Naive B cell (primary cell): Measurements from ENCODE around the gene LIN37. TPM values are rescaled to one million over a fixed set of nuclear protein-coding genes. Genes with fewer than 3 reads are reported as not detected.
A peak's percentile ranks its signal among the peaks of the same experiment; 100 is the strongest.

Experiments
- ATAC-seq, 2 donors: fragments of 150-1000 bp; cut with Tn5 transposase; 2 replicates each; pipeline ENCODE4 v1.10.0; 2021; ENCODE audit warnings: low read depth in 2 of 2, mild to moderate bottlenecking in 2 of 2, moderate library complexity in 2 of 2
- DNase-seq: peaks from one replicate; pipeline ENCODE4 v3.0.0; 2022
- H3K27ac Mint-ChIP-seq, 6 donors: one replicate each; pipeline ENCODE4 v1.8.0; 2020 to 2022; ENCODE audit warnings: mild to moderate bottlenecking in 6 of 6, mixed read lengths in 6 of 6, moderate library complexity in 5 of 6, inconsistent platforms in 2 of 6
- H3K27me3 Mint-ChIP-seq, 3 donors: one replicate each; pipeline ENCODE4 v1.8.0; 2021 to 2022; ENCODE audit warnings: mixed read lengths in 3 of 3, mild to moderate bottlenecking in 1 of 3
- H3K36me3 Mint-ChIP-seq, 2 donors: one replicate each; pipeline ENCODE4 v1.8.0; 2020 to 2022; ENCODE audit warnings: mixed read lengths in 2 of 2, inconsistent platforms in 1 of 2, mild to moderate bottlenecking in 1 of 2
- H3K4me1 Mint-ChIP-seq, 3 donors: one replicate each; pipeline ENCODE4 v1.8.0; 2020 to 2022; ENCODE audit warnings: mixed read lengths in 3 of 3, inconsistent platforms in 1 of 3, mild to moderate bottlenecking in 1 of 3, moderate library complexity in 1 of 3
- H3K4me3 Mint-ChIP-seq, 8 donors: one replicate each; pipeline ENCODE4 v1.8.0; 2020 to 2022; ENCODE audit warnings: mild to moderate bottlenecking in 8 of 8, mixed read lengths in 8 of 8, moderate library complexity in 8 of 8, inconsistent platforms in 2 of 8
- H3K9me3 Mint-ChIP-seq, 7 donors: one replicate each; pipeline ENCODE4 v1.8.0; 2020 to 2022; ENCODE audit warnings: mixed read lengths in 7 of 7, mild to moderate bottlenecking in 5 of 7, inconsistent platforms in 2 of 7, moderate library complexity in 1 of 7
- polyA plus RNA-seq, 6 donors: library from polyadenylated mRNA; unstranded; fragments of 300-500 nt; fragmentation: Illumina TruSeq; gene quantifications; one replicate each; pipeline ENCODE4 v1.2.3, GENCODE V29; 2021; ENCODE audit warnings: low read depth in 6 of 6

The LIN37 gene
- polyA plus RNA-seq, 6 donors from 2014 or later = 8.1 to 17.9 (median 11.1) TPM

- peak overlapping the region; percentile 85 to 100 (median 96) for H3K4me3 Mint-ChIP-seq
- H3K36me3 Mint-ChIP-seq = peaks cover 0 to 8% of the 10 kb centered on the region in 2 donors
- peaks cover 32 to 73% (median 67%) of the 10 kb centered on the region in 3 donors for H3K4me1 Mint-ChIP-seq
- no peak for ATAC-seq
- no peaks in the 10 kb centered on the region for H3K27me3 Mint-ChIP-seq
- peak overlapping the region; percentile 78 to 100 (median 98) for H3K27ac Mint-ChIP-seq
- no peak for DNase-seq
- H3K9me3 Mint-ChIP-seq = peaks cover 0 to 2% (median 0%) of the 10 kb centered on the region in 7 donors
Measured at GRCh38 chr19:35743640-35744429, 4.5 kb upstream of the LIN37 start.

- peaks cover 0 to 3% (median 0%) of the 10 kb centered on the region in 7 donors for H3K9me3 Mint-ChIP-seq
- H3K4me3 Mint-ChIP-seq = peak overlapping the region; percentile 85 to 100 (median 96)
- no peaks in the 10 kb centered on the region for H3K27me3 Mint-ChIP-seq
- H3K36me3 Mint-ChIP-seq = peaks cover 0 to 8% of the 10 kb centered on the region in 2 donors
- H3K27ac Mint-ChIP-seq = peak overlapping the region; percentile 98 to 100 (median 99)
- peak; percentile 49 to 53 for ATAC-seq
- peak; percentile 91 for DNase-seq
- H3K4me1 Mint-ChIP-seq = peaks cover 38 to 71% (median 65%) of the 10 kb centered on the region in 3 donors
Measured at GRCh38 chr19:35744430-35745327, 3.7 kb upstream of the LIN37 start.

DNA sequence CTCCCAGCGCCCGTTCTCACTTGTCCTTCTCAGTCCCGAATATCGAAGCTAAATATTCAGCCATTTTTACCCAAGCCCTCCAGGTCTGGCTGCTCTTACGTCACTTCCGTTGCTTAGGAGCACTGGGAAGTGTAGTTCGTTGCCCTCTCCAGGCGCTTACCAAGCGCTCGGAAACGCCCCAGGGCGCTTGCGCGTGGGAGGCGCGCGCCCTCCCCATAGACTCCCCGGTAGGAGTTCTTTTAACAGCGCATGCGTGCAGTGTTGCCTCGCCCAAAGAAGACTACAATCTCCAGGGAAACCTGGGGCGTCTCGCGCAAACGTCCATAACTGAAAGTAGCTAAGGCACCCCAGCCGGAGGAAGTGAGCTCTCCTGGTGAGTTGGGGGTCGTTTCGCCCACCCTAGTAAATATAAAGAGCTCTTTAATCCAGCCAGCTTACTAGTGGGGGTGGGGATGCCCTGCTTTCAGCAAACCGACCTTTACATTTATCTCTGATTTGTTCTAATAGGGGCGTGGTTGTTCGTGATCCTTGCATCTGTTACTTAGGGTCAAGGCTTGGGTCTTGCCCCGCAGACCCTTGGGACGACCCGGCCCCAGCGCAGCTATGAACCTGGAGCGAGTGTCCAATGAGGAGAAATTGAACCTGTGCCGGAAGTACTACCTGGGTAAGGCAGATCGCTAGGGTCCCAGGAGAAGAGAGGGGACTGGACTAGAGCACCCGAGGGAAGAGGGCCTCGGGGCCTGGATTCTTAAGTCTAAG, 2.9 kb upstream of the LIN37 start, which contains the start of the genes PSENEN and U2AF1L4:
Gene PSENEN, plus strand, starts transcription at position 324 of the 759 bp plus-strand sequence. Its CDS starts 280 bp downstream, at position 604.
Gene U2AF1L4, minus strand, starts transcription at position 91 of the 759 bp plus-strand sequence. Its CDS starts 27 bp downstream, at position 64.
- H3K36me3 Mint-ChIP-seq = peaks cover 0 to 8% of the 10 kb centered on the region in 2 donors
- ATAC-seq (peak; percentile 52 to 57), DNase-seq (peak; percentile 97)
- peak within 1 kb of the TSS; percentile 85 to 100 (median 96) for H3K4me3 Mint-ChIP-seq
- H3K9me3 Mint-ChIP-seq = peaks cover 0 to 3% (median 0%) of the 10 kb centered on the region in 7 donors
- peak within 1 kb of the TSS; percentile 98 to 100 (median 99) for H3K27ac Mint-ChIP-seq
- H3K4me1 Mint-ChIP-seq = peaks cover 43 to 74% (median 64%) of the 10 kb centered on the region in 3 donors
- H3K27me3 Mint-ChIP-seq = no peaks in the 10 kb centered on the region

DNA sequence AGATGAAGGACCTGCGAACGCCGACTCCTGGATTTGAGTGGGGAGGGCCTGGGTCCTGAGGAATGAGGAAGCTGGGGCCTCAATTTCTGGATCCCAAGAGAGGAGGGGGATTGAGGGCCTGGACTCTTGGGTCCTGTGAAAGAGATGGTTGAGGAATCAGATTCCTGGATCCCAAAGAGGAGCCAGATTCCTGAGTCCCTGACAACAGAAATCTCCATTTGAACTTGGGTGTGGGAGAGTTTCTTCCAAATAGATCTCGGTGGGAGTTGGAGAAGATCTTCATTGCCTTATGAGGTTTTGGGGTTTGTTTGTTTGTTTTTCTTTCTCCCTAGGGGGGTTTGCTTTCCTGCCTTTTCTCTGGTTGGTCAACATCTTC, 2.3 kb upstream of the LIN37 start:
- Mint-ChIP-seq H3K36me3 (peaks cover 0 to 8% of the 10 kb centered on the region in 2 donors), H3K4me3 (peak overlapping the region; percentile 85 to 100 (median 96)), H3K4me1 (peaks cover 43 to 69% (median 58%) of the 10 kb centered on the region in 3 donors), H3K27ac (peak overlapping the region; percentile 69 to 100 (median 88)), H3K27me3 (no peaks in the 10 kb centered on the region), H3K9me3 (peaks cover 0 to 3% (median 0%) of the 10 kb centered on the region in 7 donors)
- ATAC-seq (no peak), DNase-seq (no peak)

DNA sequence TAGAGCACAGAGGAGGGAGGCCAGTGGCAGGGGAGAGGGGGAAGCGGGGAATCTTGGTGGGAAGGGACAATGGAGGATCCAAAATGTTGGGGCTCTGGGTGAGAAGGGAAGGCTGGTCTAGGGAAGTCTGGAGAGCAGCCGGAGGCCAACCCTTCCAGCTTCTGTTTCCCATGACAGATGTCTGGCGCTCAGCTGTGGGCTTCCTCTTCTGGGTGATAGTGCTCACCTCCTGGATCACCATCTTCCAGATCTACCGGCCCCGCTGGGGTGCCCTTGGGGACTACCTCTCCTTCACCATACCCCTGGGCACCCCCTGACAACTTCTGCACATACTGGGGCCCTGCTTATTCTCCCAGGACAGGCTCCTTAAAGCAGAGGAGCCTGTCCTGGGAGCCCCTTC, 1.8 kb upstream of the LIN37 start:
- Mint-ChIP-seq H3K4me3 (peak overlapping the region; percentile 85 to 100 (median 96)), H3K4me1 (peaks cover 43 to 69% (median 57%) of the 10 kb centered on the region in 3 donors)

DNA sequence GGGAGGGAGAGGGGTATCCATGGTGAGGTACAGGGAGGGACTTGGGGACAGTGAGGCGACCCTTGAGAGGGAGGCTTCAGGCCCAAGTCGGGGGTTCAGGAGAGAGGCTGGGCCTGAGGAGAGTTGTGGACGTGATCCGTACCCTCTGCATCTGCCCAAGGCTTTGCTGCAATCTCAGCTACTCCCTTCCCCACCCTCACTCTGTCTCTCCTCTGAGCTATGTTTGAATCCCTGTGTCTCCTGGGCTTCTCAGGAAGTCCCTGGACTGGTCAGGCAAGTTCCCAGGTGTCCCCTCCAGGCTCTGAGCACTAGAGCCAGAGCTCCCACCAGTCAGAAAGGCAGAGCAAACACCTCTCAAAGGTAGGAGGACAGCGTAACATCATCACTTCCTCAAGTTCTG, 1.8 kb downstream of the LIN37 start:
- H3K27ac Mint-ChIP-seq = peak overlapping the region in 4 of 6 donors; percentile 33 to 73 (median 50)
- H3K27me3 Mint-ChIP-seq = peaks cover 4 to 14% (median 13%) of the 10 kb centered on the region in 3 donors
- H3K36me3 Mint-ChIP-seq = peaks cover 0 to 23% of the 10 kb centered on the region in 2 donors
- DNase-seq (no peak), ATAC-seq (no peak)
- peaks cover 38 to 45% (median 41%) of the 10 kb centered on the region in 3 donors for H3K4me1 Mint-ChIP-seq
- H3K9me3 Mint-ChIP-seq = peaks cover 0 to 3% (median 0%) of the 10 kb centered on the region in 7 donors
- peak overlapping the region in 7 of 8 donors; percentile 9 to 88 (median 42) for H3K4me3 Mint-ChIP-seq

More for the DNA sequence above, 1.8 kb upstream of the LIN37 start:
- Mint-ChIP-seq H3K27me3 (no peaks in the 10 kb centered on the region), H3K9me3 (peaks cover 0 to 3% (median 0%) of the 10 kb centered on the region in 7 donors), H3K27ac (peak overlapping the region in 5 of 6 donors; percentile 69 to 99 (median 88)), H3K36me3 (peaks cover 0 to 8% of the 10 kb centered on the region in 2 donors)
- ATAC-seq = no peak
- DNase-seq = no peak

- Mint-ChIP-seq H3K4me3 (no peak overlapping the region), H3K4me1 (peaks cover 37 to 42% (median 39%) of the 10 kb centered on the region in 3 donors), H3K36me3 (peaks cover 0 to 25% of the 10 kb centered on the region in 2 donors), H3K27ac (no peak overlapping the region), H3K9me3 (peaks cover 0 to 1% (median 0%) of the 10 kb centered on the region in 7 donors), H3K27me3 (peaks cover 9 to 29% (median 25%) of the 10 kb centered on the region in 3 donors)
- no peak for ATAC-seq
- DNase-seq = no peak
Measured at GRCh38 chr19:35751839-35752745, 3.7 kb downstream of the LIN37 start.

GRCh38 chr19:35752746-35753350, 4.5 kb downstream of the LIN37 start:
- Mint-ChIP-seq H3K36me3 (peaks cover 0 to 25% of the 10 kb centered on the region in 2 donors), H3K27me3 (peaks cover 9 to 30% (median 25%) of the 10 kb centered on the region in 3 donors), H3K9me3 (peaks cover 0 to 1% (median 0%) of the 10 kb centered on the region in 7 donors), H3K27ac (no peak overlapping the region), H3K4me3 (peak overlapping the region in 1 of 8 donors; percentile 49), H3K4me1 (peaks cover 41 to 44% (median 43%) of the 10 kb centered on the region in 3 donors)
- DNase-seq = no peak
- ATAC-seq = no peak

GRCh38 chr19:35753634-35754369, 5.4 kb downstream of the LIN37 start:
- Mint-ChIP-seq H3K4me1 (peaks cover 35 to 42% (median 39%) of the 10 kb centered on the region in 3 donors), H3K9me3 (peaks cover 0 to 1% (median 0%) of the 10 kb centered on the region in 7 donors), H3K4me3 (peak overlapping the region in 2 of 8 donors; percentile 23 to 49), H3K27ac (no peak overlapping the region), H3K36me3 (peaks cover 0 to 25% of the 10 kb centered on the region in 2 donors), H3K27me3 (peaks cover 9 to 30% (median 25%) of the 10 kb centered on the region in 3 donors)
- no peak for DNase-seq
- ATAC-seq = no peak

DNA sequence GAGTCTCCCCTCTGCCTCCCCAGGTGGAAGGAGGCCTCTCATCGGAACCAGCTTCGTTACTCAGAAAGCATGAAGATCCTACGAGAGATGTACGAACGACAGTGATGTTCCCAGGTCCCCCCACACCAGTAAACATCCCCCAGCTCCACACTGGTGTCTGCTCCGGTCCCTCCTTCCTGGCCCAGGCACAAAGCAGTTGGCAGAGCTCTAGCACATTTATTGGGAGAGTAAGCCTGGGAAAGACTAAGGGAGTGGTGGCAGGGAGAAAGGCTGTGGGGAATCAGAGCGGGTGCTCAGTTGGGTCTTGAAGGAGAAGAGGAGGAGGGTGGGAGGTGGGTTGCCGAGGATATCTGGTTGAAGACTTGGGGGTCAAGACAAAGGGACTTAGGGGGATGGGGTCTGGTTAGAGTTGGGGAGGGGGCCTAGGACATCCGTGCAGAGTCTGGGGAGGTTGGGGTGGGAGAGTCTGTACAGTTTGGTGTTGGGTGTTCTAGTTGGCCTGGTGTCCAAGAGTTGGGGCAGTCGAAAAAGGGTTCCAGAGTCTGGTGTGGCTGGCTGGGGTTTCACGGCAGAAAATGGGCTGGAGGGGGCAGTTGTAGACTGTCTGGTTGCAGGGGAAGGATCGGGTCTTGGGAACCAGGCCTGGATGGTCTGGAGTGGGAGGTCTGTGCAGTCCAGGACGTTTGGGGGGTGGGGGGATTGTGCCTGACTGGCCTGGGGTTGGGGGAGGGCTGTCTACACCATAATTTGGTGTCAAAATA, 6.2 kb downstream of the LIN37 start:
- H3K36me3 Mint-ChIP-seq = peaks cover 0 to 25% of the 10 kb centered on the region in 2 donors
- DNase-seq (no peak), ATAC-seq (no peak)
- peaks cover 38 to 42% (median 39%) of the 10 kb centered on the region in 3 donors for H3K4me1 Mint-ChIP-seq
- peak overlapping the region in 3 of 8 donors; percentile 24 to 69 (median 62) for H3K4me3 Mint-ChIP-seq
- no peak overlapping the region for H3K27ac Mint-ChIP-seq
- peaks cover 9 to 30% (median 25%) of the 10 kb centered on the region in 3 donors for H3K27me3 Mint-ChIP-seq
- peaks cover 0 to 1% (median 0%) of the 10 kb centered on the region in 7 donors for H3K9me3 Mint-ChIP-seq
